Measurements from ENCODE around the gene SORCS2. TPM values are rescaled to one million over a fixed set of nuclear protein-coding genes. Genes with fewer than 3 reads are reported as not detected.

The SORCS2 gene
- total RNA-seq, 2 donors from 2014 or later: 1.0 to 4.4 TPM

GRCh38 chr4:7362341-7362740, 170.0 kb downstream of the SORCS2 start:
- Histone ChIP-seq H3K27me3 (replicated peaks; ENCODE audit: insufficient read depth) (no peaks in the 10 kb centered on the region), H3K9me3 (no peaks in the 10 kb centered on the region), H3K4me3 (no peak overlapping the region), H3K27ac (no peak overlapping the region), H3K36me3 (no peaks in the 10 kb centered on the region), H3K4me1 (replicated peaks) (peaks cover 6% of the 10 kb centered on the region)
- TF ChIP-seq POLR2AphosphoS5 (IDR thresholded peaks at IDR 0.05) (no peak), CTCF (IDR thresholded peaks at IDR 0.05) (no peak), POLR2A (IDR thresholded peaks at IDR 0.05) (no peak)
- no peak for DNase-seq (ENCODE audit: low spot score)
- 91% methylated on average over 2 of the region's 2 CpGs for WGBS
- intact Hi-C loops (cut with DNase I): no loop called here

- Histone ChIP-seq H3K27me3 (replicated peaks; ENCODE audit: insufficient read depth) (no peaks in the 10 kb centered on the region), H3K9me3 (no peaks in the 10 kb centered on the region), H3K4me1 (replicated peaks) (peaks cover 6% of the 10 kb centered on the region), H3K4me3 (no peak overlapping the region), H3K27ac (no peak overlapping the region), H3K36me3 (no peaks in the 10 kb centered on the region)
- intact Hi-C loops (cut with DNase I): no loop called here
- DNase-seq (ENCODE audit: low spot score): no peak
- TF ChIP-seq POLR2AphosphoS5 (IDR thresholded peaks at IDR 0.05) (no peak), CTCF (IDR thresholded peaks at IDR 0.05) (no peak), POLR2A (IDR thresholded peaks at IDR 0.05) (no peak)
- WGBS: 98% methylated on average over 4 of the region's 4 CpGs
These were observed 170.6 kb downstream of the SORCS2 start for GRCh38 chr4:7362862-7363430.

GRCh38 chr4:7364979-7365378, 172.6 kb downstream of the SORCS2 start:
- Histone ChIP-seq H3K27me3 (replicated peaks; ENCODE audit: insufficient read depth) (no peaks in the 10 kb centered on the region), H3K4me1 (replicated peaks) (peaks cover 6% of the 10 kb centered on the region), H3K27ac (no peak overlapping the region), H3K36me3 (no peaks in the 10 kb centered on the region), H3K4me3 (no peak overlapping the region), H3K9me3 (no peaks in the 10 kb centered on the region)
- WGBS: 79% methylated on average over 5 of the region's 5 CpGs
- intact Hi-C loops (cut with DNase I): no loop called here
- TF ChIP-seq CTCF (IDR thresholded peaks at IDR 0.05): no peak
- TF ChIP-seq POLR2A (IDR thresholded peaks at IDR 0.05): no peak
- TF ChIP-seq POLR2AphosphoS5 (IDR thresholded peaks at IDR 0.05): no peak
- DNase-seq (ENCODE audit: low spot score): no peak

- 15% methylated on average over 22 of the region's 22 CpGs for WGBS
- intact Hi-C loops (cut with DNase I): no loop called here
- no peak overlapping the region for H3K4me3 ChIP-seq
These were observed 173.3 kb downstream of the SORCS2 start for GRCh38 chr4:7365462-7366179.

GRCh38 chr4:7366180-7366945, 174.0 kb downstream of the SORCS2 start:
- H3K27ac ChIP-seq: no peak overlapping the region

More at GRCh38 chr4:7365462-7366179, 173.3 kb downstream of the SORCS2 start:
- peak; percentile 88 for DNase-seq (ENCODE audit: low spot score)
- H3K4me1 ChIP-seq (replicated peaks): peaks cover 6% of the 10 kb centered on the region
- no peaks in the 10 kb centered on the region for H3K36me3 ChIP-seq
- no peak overlapping the region for H3K27ac ChIP-seq
- no peaks in the 10 kb centered on the region for H3K9me3 ChIP-seq
- H3K27me3 ChIP-seq (replicated peaks; ENCODE audit: insufficient read depth): no peaks in the 10 kb centered on the region
- TF ChIP-seq POLR2A (IDR thresholded peaks at IDR 0.05): no peak
- TF ChIP-seq POLR2AphosphoS5 (IDR thresholded peaks at IDR 0.05): peak; percentile 90

More at GRCh38 chr4:7366180-7366945, 174.0 kb downstream of the SORCS2 start:
- H3K4me1 ChIP-seq (replicated peaks): peaks cover 6% of the 10 kb centered on the region
- intact Hi-C loops (cut with DNase I): no loop called here
- TF ChIP-seq POLR2A (IDR thresholded peaks at IDR 0.05) (no peak), POLR2AphosphoS5 (IDR thresholded peaks at IDR 0.05) (no peak), CTCF (IDR thresholded peaks at IDR 0.05) (no peak)
- H3K9me3 ChIP-seq: no peaks in the 10 kb centered on the region
- WGBS: 28% methylated on average over 11 of the region's 11 CpGs
- no peak overlapping the region for H3K4me3 ChIP-seq
- H3K27me3 ChIP-seq (replicated peaks; ENCODE audit: insufficient read depth): no peaks in the 10 kb centered on the region
- no peak for DNase-seq (ENCODE audit: low spot score)
- H3K36me3 ChIP-seq: no peaks in the 10 kb centered on the region

Measured in prostate gland (tissue), 2 donors.